ENCODE results near the gene SOCS6.
A peak's percentile ranks its signal among the peaks of the same experiment; 100 is the strongest.

DNA sequence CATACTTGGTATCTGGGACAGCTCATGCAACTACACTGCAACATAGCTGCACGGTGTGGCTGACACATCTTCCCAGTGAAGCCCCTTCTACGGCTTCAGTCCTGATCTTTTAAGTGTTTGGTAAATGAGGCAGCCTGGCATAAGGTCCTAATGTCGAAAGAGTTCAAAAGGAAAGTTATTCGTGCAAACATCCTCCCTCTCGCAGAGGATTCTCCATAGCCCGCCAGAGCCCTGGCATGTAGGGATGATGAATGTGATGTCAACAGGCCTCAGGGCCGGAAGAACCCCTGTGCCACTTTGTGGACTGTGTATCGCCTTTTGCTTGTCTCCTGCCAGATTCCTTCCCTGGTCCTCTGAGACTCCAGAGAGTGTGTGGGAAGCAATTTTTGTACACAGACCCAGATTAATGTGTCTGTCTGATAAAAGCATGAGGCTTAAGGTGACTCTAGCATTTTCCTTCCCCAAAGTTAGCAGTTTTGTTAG lies 88.5 kb downstream of the SOCS6 start:
- TF ChIP-seq TAF1 (CRISPR knock-in tag; IDR thresholded peaks at IDR 0.05) (no peak; the same call in 1 of the 2 replicates), PHF8 (CRISPR knock-in tag; IDR thresholded peaks at IDR 0.05) (no peak; the same call in none of the 2 replicates), CBFB (CRISPR knock-in tag; IDR thresholded peaks at IDR 0.05) (no peak), RFX5 (IDR thresholded peaks at IDR 0.05; ENCODE audit: low read depth, low read length) (no peak), BCL3 (CRISPR knock-in tag; IDR thresholded peaks at IDR 0.05) (no peak), ZNF768 (CRISPR knock-in tag; IDR thresholded peaks at IDR 0.05) (no peak), NCOA1 (CRISPR knock-in tag; IDR thresholded peaks at IDR 0.05) (no peak), TEAD2 (CRISPR knock-in tag; IDR thresholded peaks at IDR 0.05) (no peak), MBD4 (IDR thresholded peaks at IDR 0.05; ENCODE audit: borderline replicate concordance, low read length) (no peak), FOXM1 (CRISPR knock-in tag; IDR thresholded peaks at IDR 0.05) (no peak), NFIC (IDR thresholded peaks at IDR 0.05; ENCODE audit: low read length) (peak; percentile 32; the same call in 1 of the 2 replicates)
- TF ChIP-seq, protein P1, sequence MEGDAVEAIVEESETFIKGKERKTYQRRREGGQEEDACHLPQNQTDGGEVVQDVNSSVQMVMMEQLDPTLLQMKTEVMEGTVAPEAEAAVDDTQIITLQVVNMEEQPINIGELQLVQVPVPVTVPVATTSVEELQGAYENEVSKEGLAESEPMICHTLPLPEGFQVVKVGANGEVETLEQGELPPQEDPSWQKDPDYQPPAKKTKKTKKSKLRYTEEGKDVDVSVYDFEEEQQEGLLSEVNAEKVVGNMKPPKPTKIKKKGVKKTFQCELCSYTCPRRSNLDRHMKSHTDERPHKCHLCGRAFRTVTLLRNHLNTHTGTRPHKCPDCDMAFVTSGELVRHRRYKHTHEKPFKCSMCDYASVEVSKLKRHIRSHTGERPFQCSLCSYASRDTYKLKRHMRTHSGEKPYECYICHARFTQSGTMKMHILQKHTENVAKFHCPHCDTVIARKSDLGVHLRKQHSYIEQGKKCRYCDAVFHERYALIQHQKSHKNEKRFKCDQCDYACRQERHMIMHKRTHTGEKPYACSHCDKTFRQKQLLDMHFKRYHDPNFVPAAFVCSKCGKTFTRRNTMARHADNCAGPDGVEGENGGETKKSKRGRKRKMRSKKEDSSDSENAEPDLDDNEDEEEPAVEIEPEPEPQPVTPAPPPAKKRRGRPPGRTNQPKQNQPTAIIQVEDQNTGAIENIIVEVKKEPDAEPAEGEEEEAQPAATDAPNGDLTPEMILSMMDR (CRISPR knock-in tag; IDR thresholded peaks at IDR 0.05): no peak

Data from HepG2 (cell line).